HTR-8/SVneo (cell line): ENCODE results near the gene C5orf58.
A peak's percentile ranks its signal among the peaks of the same experiment; 100 is the strongest.

Source experiments
- DNase-seq: peaks from one replicate; pipeline ENCODE4 v3.0.0; 2011; ENCODE audit warnings: low spot score, mixed read lengths; ENCODE audit not compliant: insufficient read length
- FAIRE-seq: peaks from 2 replicates; lab custom pipeline; 2011; peaks lifted over from hg19 to GRCh38; lab: Jason Lieb, UNC

C5orf58 gene, protein sequence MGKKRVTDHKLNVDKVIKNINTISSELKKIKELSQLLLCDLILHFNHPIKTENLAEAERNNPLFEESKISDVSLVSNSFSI

GRCh38 chr5:170232786-170233185, at the start of gene C5orf58:
TSS of gene C5orf58 (plus strand) at chr5:170232985. CDS start at chr5:170234977, 1,992 bp downstream.
- no peak for DNase-seq
- no peak for FAIRE-seq

GRCh38 chr5:170183816-170184687, 48.7 kb upstream of the C5orf58 start:
- DNase-seq = peak; percentile 61
- FAIRE-seq = no peak

DNA sequence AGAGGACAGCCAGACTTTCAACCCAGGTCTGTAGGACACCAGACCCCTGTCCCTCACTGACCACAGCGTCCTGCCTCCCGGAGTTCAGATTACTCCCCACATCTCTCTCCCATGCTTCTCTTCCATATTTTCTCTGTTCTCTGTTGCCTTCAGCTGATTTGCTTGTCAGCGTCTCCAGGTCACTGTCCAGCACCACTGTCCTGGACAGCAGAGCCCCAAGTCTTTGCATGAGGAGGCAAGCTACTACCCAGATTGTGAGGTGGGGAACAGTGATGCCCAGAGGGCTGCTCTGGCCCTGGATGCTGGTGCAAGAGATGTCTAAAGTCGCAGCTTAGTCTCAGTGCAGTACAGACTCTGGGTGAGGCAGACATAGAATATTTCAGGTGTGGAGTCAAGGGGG, 48.0 kb upstream of the C5orf58 start:
- DNase-seq (no peak), FAIRE-seq (no peak)

GRCh38 chr5:170186156-170186555, 46.6 kb upstream of the C5orf58 start:
- no peak for DNase-seq
- FAIRE-seq = no peak

- DNase-seq (no peak), FAIRE-seq (no peak)
Observed at GRCh38 chr5:170186856-170187255, 45.9 kb upstream of the C5orf58 start.

- FAIRE-seq (no peak), DNase-seq (no peak)
Observed at GRCh38 chr5:170190436-170191134, 42.2 kb upstream of the C5orf58 start.

DNA sequence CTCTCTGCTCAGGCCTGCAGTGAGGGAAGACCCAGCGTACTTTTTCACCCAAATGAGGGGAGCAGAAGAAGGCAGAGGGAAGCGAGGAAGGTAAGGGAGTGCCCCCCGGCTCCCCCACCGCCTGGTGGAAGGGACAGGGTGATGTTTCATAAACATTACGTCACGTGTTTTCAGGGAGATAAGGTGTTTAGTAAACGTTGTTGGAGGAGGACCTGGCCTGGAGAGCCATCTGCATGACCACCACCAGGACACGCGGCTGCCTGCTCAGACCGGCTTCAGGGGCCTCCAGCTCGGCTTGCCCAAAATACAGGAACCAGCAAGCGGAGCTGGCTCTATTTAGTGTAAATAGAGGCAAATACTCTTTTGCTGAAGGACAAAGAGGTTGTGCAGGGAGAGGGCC, 40.0 kb upstream of the C5orf58 start:
- no peak for FAIRE-seq
- DNase-seq = no peak

GRCh38 chr5:170195961-170196360, 36.8 kb upstream of the C5orf58 start:
- FAIRE-seq = no peak
- no peak for DNase-seq

DNA sequence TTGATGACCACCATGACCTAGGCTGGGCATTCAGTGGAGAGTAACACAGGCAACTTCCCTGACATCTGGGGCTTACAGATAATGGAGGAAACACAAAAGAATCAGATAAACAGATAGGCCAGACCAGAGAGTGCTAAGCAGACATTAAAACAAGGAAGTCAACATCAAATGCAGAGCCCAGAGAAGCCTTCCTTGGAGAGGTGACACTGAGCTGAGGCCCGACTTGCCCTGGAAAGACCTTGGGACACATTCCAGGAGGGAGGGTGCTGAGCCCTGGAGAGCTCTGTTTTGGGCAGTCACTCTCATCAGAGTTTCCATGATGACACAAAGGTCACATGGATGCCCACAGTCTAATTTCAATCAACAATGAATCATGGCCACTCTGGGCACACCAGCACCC, 31.9 kb upstream of the C5orf58 start:
- DNase-seq (no peak), FAIRE-seq (no peak)

DNA sequence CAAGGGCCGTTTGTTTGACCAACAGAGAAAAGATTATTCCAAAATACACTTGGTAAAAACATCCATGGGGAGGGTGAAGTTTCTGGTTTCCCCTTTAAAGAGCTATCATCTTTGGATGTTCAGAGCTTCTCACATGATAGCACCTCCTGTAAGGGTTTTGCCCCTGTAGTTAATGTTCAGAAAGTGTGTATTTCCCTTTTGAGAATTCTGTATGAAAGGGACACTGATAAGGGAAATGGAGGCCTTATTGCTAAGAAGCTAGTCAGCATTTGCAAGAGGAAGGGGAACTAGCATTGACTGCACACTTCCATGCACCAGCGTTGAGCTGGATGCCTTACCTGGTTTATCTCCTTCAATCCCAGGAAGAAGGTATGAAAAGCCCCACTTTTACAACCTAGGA, 31.5 kb upstream of the C5orf58 start:
- no peak for FAIRE-seq

DNA sequence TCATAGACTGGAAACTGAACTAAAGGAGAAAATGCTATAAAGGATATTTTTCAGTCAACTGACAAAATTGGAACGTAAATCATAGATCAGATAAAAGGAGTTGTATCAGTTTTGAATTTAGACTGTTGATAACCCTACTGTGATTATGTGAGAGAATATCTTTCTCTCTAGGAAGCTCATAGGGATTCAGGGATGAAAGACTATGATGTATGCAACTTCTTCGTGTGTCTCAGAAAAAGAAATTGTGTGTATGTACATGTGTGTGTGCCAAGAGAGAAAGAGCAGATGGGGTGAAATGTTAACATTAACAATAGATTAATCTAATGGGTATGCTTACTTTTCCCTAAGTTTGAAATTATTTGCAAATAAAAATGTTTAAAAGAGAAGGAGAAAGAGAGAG, 30.7 kb upstream of the C5orf58 start:
- FAIRE-seq (no peak), DNase-seq (no peak)

More for the DNA sequence above, 31.5 kb upstream of the C5orf58 start:
- no peak for DNase-seq

GRCh38 chr5:170204202-170204601, 28.6 kb upstream of the C5orf58 start:
- no peak for DNase-seq
- no peak for FAIRE-seq

GRCh38 chr5:170206216-170206615, 26.6 kb upstream of the C5orf58 start:
- no peak for FAIRE-seq

DNA sequence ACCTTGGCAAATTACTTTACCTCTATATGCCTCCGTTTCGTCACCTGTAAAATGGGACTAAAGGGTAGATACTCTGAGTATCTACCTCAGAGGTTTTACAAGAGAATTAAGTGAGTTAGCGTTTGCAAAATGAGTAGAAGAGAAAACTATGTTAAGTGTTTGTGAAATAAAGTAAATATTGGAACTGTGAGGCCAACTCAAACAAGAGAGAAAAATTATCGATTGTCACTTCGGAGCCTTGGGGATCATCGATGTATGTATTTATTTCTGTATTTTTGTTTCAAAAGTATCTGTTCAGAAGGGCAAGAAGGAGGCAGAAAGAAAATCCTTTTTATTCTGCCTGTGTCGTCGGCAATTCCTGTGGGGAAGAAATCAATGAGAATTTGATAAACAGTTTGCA, 25.8 kb upstream of the C5orf58 start:
- DNase-seq (no peak), FAIRE-seq (no peak)

More at GRCh38 chr5:170206216-170206615, 26.6 kb upstream of the C5orf58 start:
- DNase-seq = no peak

DNA sequence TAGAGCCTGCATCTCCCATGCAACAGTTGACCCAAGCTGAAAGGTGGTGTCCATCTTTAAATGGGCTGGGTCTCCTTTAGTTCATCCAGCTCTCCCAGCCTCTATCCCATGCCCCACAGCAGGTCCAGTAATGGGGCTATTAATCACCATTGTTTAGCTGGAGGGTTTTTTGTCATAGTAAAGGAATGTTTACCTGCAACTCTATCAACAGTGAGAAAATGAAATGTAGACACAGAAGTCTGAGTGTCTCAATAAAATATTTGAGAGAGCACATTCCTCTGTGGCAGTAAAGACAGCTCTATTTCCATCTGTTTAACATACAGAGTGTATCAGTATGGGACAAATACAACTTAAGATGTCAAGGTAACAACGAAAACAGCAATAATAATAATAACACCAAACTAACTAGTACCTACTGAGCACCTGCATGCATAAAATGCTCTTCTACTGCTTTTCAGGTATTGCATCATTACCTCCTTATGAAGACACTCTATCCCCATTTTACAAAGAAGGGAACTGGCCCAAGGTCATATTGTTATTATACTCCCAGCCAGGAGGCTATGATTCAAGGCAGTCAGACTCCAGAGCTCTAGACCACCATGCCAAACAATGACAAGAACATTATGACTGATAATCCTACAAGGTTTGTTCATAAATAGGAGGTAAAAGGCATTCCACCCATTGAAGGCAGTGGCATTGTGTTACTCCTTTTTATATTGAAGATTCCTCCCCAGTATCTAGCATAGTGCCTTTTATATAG, 21.0 kb upstream of the C5orf58 start:
- FAIRE-seq (no peak), DNase-seq (no peak)

DNA sequence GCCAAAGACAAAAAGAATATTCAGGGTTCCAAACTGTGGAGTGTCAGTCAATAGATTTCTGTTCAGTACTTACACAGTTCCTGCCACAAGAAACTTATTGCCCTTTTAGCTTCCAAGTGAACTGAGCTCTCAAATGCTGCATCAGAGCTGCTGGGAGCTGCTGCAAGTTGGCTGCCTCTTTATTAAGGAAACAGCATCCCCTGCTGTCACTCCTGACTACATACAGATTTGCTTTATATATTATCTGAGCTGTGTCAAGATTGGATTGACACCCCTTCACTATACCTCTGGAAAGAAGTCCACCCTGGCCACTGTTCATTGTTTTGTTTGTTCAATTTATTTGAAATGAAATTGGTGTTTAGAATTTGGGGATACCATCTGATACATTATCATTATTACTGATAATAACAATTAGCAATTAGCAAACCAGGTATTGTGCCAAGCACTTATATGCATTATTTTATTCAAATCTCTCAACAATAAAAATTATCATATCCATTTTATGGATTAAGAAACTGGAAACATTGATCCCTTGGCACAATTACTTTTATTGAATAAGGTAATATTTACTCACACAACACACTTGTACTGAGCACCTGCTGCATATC, 16.4 kb upstream of the C5orf58 start:
- FAIRE-seq = no peak

GRCh38 chr5:170217831-170218230, 15.0 kb upstream of the C5orf58 start:
- DNase-seq = no peak
- no peak for FAIRE-seq

More for the DNA sequence above, 16.4 kb upstream of the C5orf58 start:
- peak; percentile 54 for DNase-seq

GRCh38 chr5:170218726-170219125, 14.1 kb upstream of the C5orf58 start:
- no peak for DNase-seq
- FAIRE-seq = no peak

DNA sequence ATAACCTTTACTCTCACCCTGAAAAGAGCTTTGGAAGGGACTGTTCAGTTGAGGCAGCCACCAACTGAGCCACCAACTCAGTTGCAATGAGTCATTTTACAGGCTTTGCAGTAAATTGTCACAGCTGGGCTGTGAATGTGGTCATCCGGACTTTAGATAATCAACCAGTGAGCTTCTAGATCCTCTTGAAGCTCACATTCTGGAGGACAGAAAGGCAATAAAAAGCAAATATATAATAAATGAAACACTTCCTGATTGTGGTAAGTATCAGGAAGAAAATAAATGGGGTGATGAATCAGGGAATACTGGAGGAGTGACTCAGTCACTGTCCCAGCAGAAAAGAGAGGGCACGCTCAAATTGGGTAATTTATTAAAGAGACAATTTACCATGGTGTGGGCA, 13.2 kb upstream of the C5orf58 start:
- peak; percentile 49 for DNase-seq
- no peak for FAIRE-seq

DNA sequence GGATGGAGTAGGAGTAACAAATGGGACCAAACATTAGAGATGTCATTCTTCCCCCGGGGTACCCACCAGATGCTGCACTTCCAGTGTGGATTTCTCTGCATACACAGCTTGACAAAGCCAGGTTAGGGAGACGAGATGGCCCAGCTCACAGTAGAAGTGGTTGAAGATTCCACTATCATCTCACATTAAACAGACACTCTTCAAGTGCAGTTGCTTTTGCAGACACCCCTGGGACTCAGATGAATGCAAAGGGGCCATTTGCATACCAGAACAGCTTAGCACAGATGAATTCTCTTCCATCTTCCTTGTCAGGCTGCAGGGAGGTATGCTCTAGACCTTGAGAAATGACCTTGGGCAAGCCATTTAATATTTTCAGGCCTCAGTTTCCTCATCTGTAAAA, 12.6 kb upstream of the C5orf58 start:
- peak; percentile 66 for FAIRE-seq
- DNase-seq = no peak
